ENCODE results near the gene GABBR2. TPM values are rescaled to one million over a fixed set of nuclear protein-coding genes. Genes with fewer than 3 reads are reported as not detected.

Gene GABBR2
- total and polyA plus RNA-seq, 2 of the 8 experiments (the other 6 are each of a cell fraction or from before 2014, with no cell fraction given) = 0.50 to 1.2 TPM

DNA sequence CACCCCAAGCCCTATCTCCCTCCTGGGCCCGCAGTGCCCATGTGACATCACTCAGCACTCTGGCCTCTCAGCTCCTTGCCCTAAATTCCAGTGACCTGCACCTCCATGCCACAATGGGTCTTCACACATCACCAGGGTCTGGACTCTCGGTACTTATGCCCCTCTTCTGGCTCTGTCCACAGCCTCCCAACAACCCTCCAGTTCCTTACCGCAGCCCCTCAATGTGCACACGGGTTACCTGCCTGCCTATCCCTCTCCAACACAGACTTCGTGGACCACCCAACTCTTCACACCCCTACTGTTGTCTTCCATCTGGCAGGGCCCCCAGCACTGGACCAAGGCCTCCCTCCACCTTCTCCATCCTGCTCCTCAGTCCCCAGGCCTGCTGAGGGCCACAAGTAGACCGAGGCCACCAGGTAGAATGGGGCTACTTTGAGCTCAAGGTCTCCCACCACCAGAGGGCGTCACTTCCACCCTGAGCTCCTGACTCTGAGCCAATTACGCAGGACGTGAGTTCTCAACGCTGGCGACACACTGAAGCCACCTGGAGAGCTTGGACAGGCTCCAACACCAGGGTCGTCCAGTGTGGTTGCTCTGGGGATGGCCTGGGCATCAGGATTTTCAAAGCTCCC lies 172.1 kb downstream of the GABBR2 start:
- no peak overlapping the region for H4K8ac ChIP-seq (ENCODE audit: extremely low read depth, insufficient read depth, low read length)
- no peak overlapping the region for H2BK20ac ChIP-seq (ENCODE audit: low read length)
- DNase-seq (ENCODE audit: low read depth in 1 of 2, low spot score in 2 of 2) (peak; percentile 15 to 79), FAIRE-seq (no peak)
- H3K23me2 ChIP-seq (ENCODE audit: low read depth, low read length) = no peaks in the 10 kb centered on the region; the same call in 1 of the 2 replicates
- no peaks in the 10 kb centered on the region for H4K20me1 ChIP-seq (replicated peaks in 1 of 2; ENCODE audit: control insufficient read depth in 1 of 2, insufficient read depth in 2 of 2, low read length in 2 of 2)
- no peaks in the 10 kb centered on the region for H3K27me3 ChIP-seq (replicated peaks in 1 of 4; ENCODE audit: control insufficient read depth in 3 of 4, extremely low read depth in 1 of 4, insufficient read depth in 3 of 4, low read length in 3 of 4)
- no peak overlapping the region for H3K18ac ChIP-seq (ENCODE audit: extremely low read depth, low read length)
- H3K56ac ChIP-seq (replicated peaks; ENCODE audit: insufficient read length, low read depth, low read length) = no peak overlapping the region
- no peak overlapping the region for H4K91ac ChIP-seq (replicated peaks; ENCODE audit: insufficient read length, low read length)
- no peak overlapping the region for H2AK5ac ChIP-seq (ENCODE audit: low read depth, low read length)
- H3K79me1 ChIP-seq (ENCODE audit: low read depth, low read length) = no peaks in the 10 kb centered on the region
- no peak overlapping the region for H3K4me2 ChIP-seq (ENCODE audit: insufficient read depth in 1 of 2, low read depth in 2 of 2, low read length in 2 of 2)
- TF ChIP-seq, protein P1, sequence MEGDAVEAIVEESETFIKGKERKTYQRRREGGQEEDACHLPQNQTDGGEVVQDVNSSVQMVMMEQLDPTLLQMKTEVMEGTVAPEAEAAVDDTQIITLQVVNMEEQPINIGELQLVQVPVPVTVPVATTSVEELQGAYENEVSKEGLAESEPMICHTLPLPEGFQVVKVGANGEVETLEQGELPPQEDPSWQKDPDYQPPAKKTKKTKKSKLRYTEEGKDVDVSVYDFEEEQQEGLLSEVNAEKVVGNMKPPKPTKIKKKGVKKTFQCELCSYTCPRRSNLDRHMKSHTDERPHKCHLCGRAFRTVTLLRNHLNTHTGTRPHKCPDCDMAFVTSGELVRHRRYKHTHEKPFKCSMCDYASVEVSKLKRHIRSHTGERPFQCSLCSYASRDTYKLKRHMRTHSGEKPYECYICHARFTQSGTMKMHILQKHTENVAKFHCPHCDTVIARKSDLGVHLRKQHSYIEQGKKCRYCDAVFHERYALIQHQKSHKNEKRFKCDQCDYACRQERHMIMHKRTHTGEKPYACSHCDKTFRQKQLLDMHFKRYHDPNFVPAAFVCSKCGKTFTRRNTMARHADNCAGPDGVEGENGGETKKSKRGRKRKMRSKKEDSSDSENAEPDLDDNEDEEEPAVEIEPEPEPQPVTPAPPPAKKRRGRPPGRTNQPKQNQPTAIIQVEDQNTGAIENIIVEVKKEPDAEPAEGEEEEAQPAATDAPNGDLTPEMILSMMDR (IDR thresholded peaks at IDR 0.05; ENCODE audit: control extremely low read depth in 1 of 3, insufficient read depth in 1 of 3, low read depth in 1 of 3, low read length in 3 of 3) = peak; percentile 72 to 81 (median 74)
- TF ChIP-seq MAFK (IDR thresholded peaks at IDR 0.05; ENCODE audit: low read depth, low read length) (no peak), RAD21 (IDR thresholded peaks at IDR 0.05 in 1 of 2, conservative IDR thresholded peaks at IDR 0.05 in 1 of 2; ENCODE audit: low read depth in 2 of 2, low read length in 2 of 2) (peak; percentile 65 to 76)
- H3K14ac ChIP-seq (ENCODE audit: insufficient read length) = no peak overlapping the region
- no peaks in the 10 kb centered on the region for H3K79me2 ChIP-seq (ENCODE audit: control insufficient read depth in 1 of 2, insufficient read depth in 2 of 2, low read length in 2 of 2)
- H2BK15ac ChIP-seq (ENCODE audit: low read length) = no peak overlapping the region
- H3K4ac ChIP-seq (replicated peaks; ENCODE audit: insufficient read length, low read depth, low read length) = no peak overlapping the region
- H4K5ac ChIP-seq (ENCODE audit: insufficient read length, low read depth, low read length) = no peak overlapping the region
- no peak overlapping the region for H2AFZ ChIP-seq (ENCODE audit: low read length)
- WGBS, 2 experiments (ENCODE audit: extremely low coverage in 1 of 2, insufficient coverage in 1 of 2, insufficient read length in 1 of 2, insufficient replicate concordance in 2 of 2, low coverage in 1 of 2, low lambda C conversion rate in 2 of 2, missing lambda C conversion rate in 1 of 2) = 68% methylated on average over 12 of the region's 12 CpGs; no CpG with 5 or more reads in 1 of the 2 experiments
- H2BK12ac ChIP-seq (ENCODE audit: low read depth, low read length) = peak overlapping the region; percentile 27; the same call in 1 of the 2 replicates
- peaks cover 0 to 8% of the 10 kb centered on the region in 2 experiments; a peak in 2 of 4 replicates for H3K9me3 ChIP-seq (ENCODE audit: insufficient read depth in 2 of 2, low read depth in 1 of 2, low read length in 1 of 2)
- H3K27ac ChIP-seq (ENCODE audit: low read depth, low read length) = no peak overlapping the region
- H3K9ac ChIP-seq (replicated peaks in 1 of 4; ENCODE audit: extremely low read depth in 1 of 4, low read depth in 3 of 4, low read length in 3 of 4) = no peak overlapping the region
- ChIA-PET POLR2A (ENCODE audit: partially characterized antibody) (interaction anchor here (1.2 kb wide), 1 partner anchor 238 kb away, joined by 3 read pairs; no protein-coding TSS in a partner anchor), CTCF (ENCODE audit: partially characterized antibody) (interaction anchor here (0.6 to 2.3 kb wide), 28 partner anchors 9 to 504 kb away, joined by 3 to 18 read pairs (median 4); no protein-coding TSS in a partner anchor)
- no peaks in the 10 kb centered on the region; a peak in 1 of 7 replicates for H3K4me1 ChIP-seq (replicated peaks in 1 of 4; ENCODE audit: control insufficient read depth in 3 of 4, insufficient read depth in 4 of 4, low read length in 3 of 4)
- no peak overlapping the region for H2BK120ac ChIP-seq (replicated peaks; ENCODE audit: low read depth, low read length)
- no peak overlapping the region for H3K4me3 ChIP-seq (ENCODE audit: extremely low read depth in 1 of 4, insufficient read depth in 2 of 4, low read depth in 3 of 4, low read length in 4 of 4)
- H3K36me3 ChIP-seq (ENCODE audit: control insufficient read depth in 2 of 4, insufficient read depth in 4 of 4, low read length in 3 of 4) = no peaks in the 10 kb centered on the region
- H3K23ac ChIP-seq (ENCODE audit: insufficient read length) = no peak overlapping the region
- H2BK5ac ChIP-seq (ENCODE audit: low read depth, low read length) = no peak overlapping the region

Measured in H1 (cell line).